SK-N-SH treated with all-trans-retinoic acid at 6 μM for 48 hours (cell line): ENCODE measurements around the gene DVL1.

Experiments used
- ATAC-seq: fragments of 200-7000 bp; cut with Tn5 transposase; 3 replicates; pipeline ENCODE4 v1.9.1; 2020; ENCODE audit warnings: mild to moderate bottlenecking, moderate library complexity
- ARNTL ChIP-seq: fragments of 450-650 bp; formaldehyde crosslinking; IDR thresholded peaks from 2 replicates; pipeline ENCODE4 v1.5.0; 2020; ENCODE audit warnings: low read depth, mild to moderate bottlenecking, moderate library complexity, borderline replicate concordance
- CREB5 ChIP-seq: fragments of 250-450 bp; sonication (Bioruptor Pico); IDR thresholded peaks from 2 replicates; pipeline ENCODE4 v1.5.1; 2020; ENCODE audit warnings: low read depth, mild to moderate bottlenecking, moderate library complexity
- CSDC2 ChIP-seq: fragments of 250-450 bp; sonication (Bioruptor Pico); IDR thresholded peaks from 2 replicates; pipeline ENCODE4 v1.5.0; 2020; ENCODE audit warnings: mild to moderate bottlenecking, moderate library complexity
- CSRNP3 ChIP-seq: fragments of 250-450 bp; sonication (Bioruptor Pico); IDR thresholded peaks from 2 replicates; pipeline ENCODE4 v1.5.1; 2021; ENCODE audit warnings: mild to moderate bottlenecking, moderate library complexity
- GLIS3 ChIP-seq: fragments of 250-450 bp; sonication (Bioruptor Pico); IDR thresholded peaks from 2 replicates; pipeline ENCODE4 v1.5.0; 2020; ENCODE audit warnings: mild to moderate bottlenecking, moderate library complexity
- PATZ1 ChIP-seq: fragments of 250-450 bp; sonication (Bioruptor Pico); IDR thresholded peaks from 2 replicates; pipeline ENCODE4 v1.8.0; 2020; ENCODE audit warnings: mild to moderate bottlenecking, moderate library complexity, borderline replicate concordance
- POU6F1 ChIP-seq: fragments of 250-450 bp; sonication (Bioruptor Pico); IDR thresholded peaks from 2 replicates; pipeline ENCODE4 v1.8.0; 2021; ENCODE audit warnings: low read depth, mild to moderate bottlenecking, moderate library complexity, borderline replicate concordance
- PPARA ChIP-seq: fragments of 250-450 bp; sonication (Bioruptor Pico); IDR thresholded peaks from 2 replicates; pipeline ENCODE4 v1.5.0; 2020; ENCODE audit warnings: mild to moderate bottlenecking, borderline replicate concordance
- RARB ChIP-seq: fragments of 250-450 bp; sonication (Bioruptor Pico); IDR thresholded peaks from 2 replicates; pipeline ENCODE4 v1.8.0; 2021; ENCODE audit warnings: mild to moderate bottlenecking, moderate library complexity
- SNAI2 ChIP-seq: fragments of 250-450 bp; sonication (Bioruptor Pico); IDR thresholded peaks from 2 replicates; pipeline ENCODE4 v1.5.0; 2020; ENCODE audit warnings: mild to moderate bottlenecking, moderate library complexity
- TCF4 ChIP-seq: fragments of 250-450 bp; sonication (Bioruptor Pico); IDR thresholded peaks from 2 replicates; pipeline ENCODE4 v1.8.0; 2021; ENCODE audit warnings: mild to moderate bottlenecking, moderate library complexity, borderline replicate concordance
- TOX ChIP-seq: fragments of 250-450 bp; sonication (Bioruptor Pico); IDR thresholded peaks from 2 replicates; pipeline ENCODE4 v1.8.0; 2021; ENCODE audit warnings: mild to moderate bottlenecking, moderate library complexity, borderline replicate concordance
- TSHZ2 ChIP-seq: fragments of 250-450 bp; sonication (Bioruptor Pico); IDR thresholded peaks from 2 replicates; pipeline ENCODE4 v1.5.0; 2020; ENCODE audit warnings: mild to moderate bottlenecking, moderate library complexity
- ZFP30 ChIP-seq: fragments of 450-650 bp; formaldehyde crosslinking; IDR thresholded peaks from 2 replicates; pipeline ENCODE4 v1.5.0; 2022; ENCODE audit warnings: mild to moderate bottlenecking, moderate library complexity
- ZNF565 ChIP-seq: fragments of 450-650 bp; formaldehyde crosslinking; conservative IDR thresholded peaks from 2 replicates; pipeline ENCODE4 v1.5.0; 2020; ENCODE audit warnings: low read depth, mild to moderate bottlenecking, moderate library complexity
- ZNF70 ChIP-seq: fragments of 450-650 bp; formaldehyde crosslinking; IDR thresholded peaks from 2 replicates; pipeline ENCODE4 v1.5.0; 2020; ENCODE audit warnings: mild to moderate bottlenecking, moderate library complexity
- ZNF8 ChIP-seq: fragments of 450-650 bp; formaldehyde crosslinking; IDR thresholded peaks from 2 replicates; pipeline ENCODE4 v1.5.0; 2020; ENCODE audit warnings: mild to moderate bottlenecking, moderate library complexity

Gene DVL1

GRCh38 chr1:1345860-1346500, 3.2 kb downstream of the DVL1 start:
- no peak for ATAC-seq
- no peak for TF ChIP-seq CSDC2 (CRISPR knock-in tag)

GRCh38 chr1:1345384-1345783, 3.8 kb downstream of the DVL1 start:
- no peak for ATAC-seq
- no peak for TF ChIP-seq POU6F1

GRCh38 chr1:1344655-1345361, 4.4 kb downstream of the DVL1 start:
- TF ChIP-seq ARNTL (no peak), PPARA (CRISPR knock-in tag) (no peak), GLIS3 (CRISPR knock-in tag) (no peak), PATZ1 (no peak), TSHZ2 (no peak), ZNF565 (CRISPR knock-in tag) (no peak)
- ATAC-seq: peak; percentile 66

GRCh38 chr1:1343811-1344421, 5.3 kb downstream of the DVL1 start:
- ATAC-seq: no peak
- TF ChIP-seq ZNF70 (CRISPR knock-in tag) (no peak), TOX (CRISPR knock-in tag) (no peak), CSRNP3 (no peak), TCF4 (CRISPR knock-in tag) (no peak), SNAI2 (CRISPR knock-in tag) (no peak), ARNTL (no peak), RARB (CRISPR knock-in tag) (no peak), ZNF8 (no peak), ZFP30 (CRISPR knock-in tag) (no peak), POU6F1 (no peak), CREB5 (no peak), ZNF565 (CRISPR knock-in tag) (no peak)
